Measurements from ENCODE around the gene ANO1.

ANO1 gene

GRCh38 chr11:70074746-70075145 lies 3.4 kb upstream of the ANO1 start:
- DNase-seq = no peak

- no peak for DNase-seq
Observed at GRCh38 chr11:70075836-70076235, 2.3 kb upstream of the ANO1 start.

- DNase-seq = no peak
Observed at GRCh38 chr11:70076461-70076931, 1.6 kb upstream of the ANO1 start.

GRCh38 chr11:70077411-70078094 lies 564 bp upstream of the ANO1 start:
- DNase-seq = no peak

- DNase-seq = no peak
Observed at GRCh38 chr11:70078781-70079616, 882 bp downstream of the ANO1 start.

- no peak for DNase-seq
Observed at GRCh38 chr11:70079691-70080090, 1.6 kb downstream of the ANO1 start.

GRCh38 chr11:70080763-70081162 lies 2.6 kb downstream of the ANO1 start:
- no peak for DNase-seq

GRCh38 chr11:70082829-70083228 lies 4.7 kb downstream of the ANO1 start:
- DNase-seq = no peak

- DNase-seq = no peak
Observed at GRCh38 chr11:70084046-70084984, 6.2 kb downstream of the ANO1 start.

GRCh38 chr11:70085815-70086769 lies 8.0 kb downstream of the ANO1 start:
- no peak for DNase-seq

- no peak for DNase-seq
Observed at GRCh38 chr11:70087446-70088167, 9.5 kb downstream of the ANO1 start.

- DNase-seq = no peak
Observed at GRCh38 chr11:70088735-70089250, 10.7 kb downstream of the ANO1 start.

GRCh38 chr11:70089631-70090030 lies 11.5 kb downstream of the ANO1 start:
- DNase-seq = no peak

- no peak for DNase-seq
Observed at GRCh38 chr11:70090961-70091381, 12.9 kb downstream of the ANO1 start.

- DNase-seq = no peak
Observed at GRCh38 chr11:70091638-70092037, 13.5 kb downstream of the ANO1 start.

- DNase-seq = no peak
Observed at GRCh38 chr11:70092959-70093715, 15.0 kb downstream of the ANO1 start.

GRCh38 chr11:70095541-70096252 lies 17.6 kb downstream of the ANO1 start:
- DNase-seq = no peak

- DNase-seq = no peak
Observed at GRCh38 chr11:70097783-70098563, 19.9 kb downstream of the ANO1 start.

GRCh38 chr11:70098936-70099335 lies 20.8 kb downstream of the ANO1 start:
- no peak for DNase-seq

Measured in NCI-H774 (cell line).